HG03469 (cell line): ENCODE data around the gene PITPNB.

Source experiments
- ATAC-seq: cut with Tn5 transposase; IDR thresholded peaks from one replicate; pipeline ENCODE4 v1.9.1; 2021; ENCODE audit warnings: mild to moderate bottlenecking, moderate library complexity, moderate number of reproducible peaks; ENCODE audit not compliant: unreplicated experiment

PITPNB gene

DNA sequence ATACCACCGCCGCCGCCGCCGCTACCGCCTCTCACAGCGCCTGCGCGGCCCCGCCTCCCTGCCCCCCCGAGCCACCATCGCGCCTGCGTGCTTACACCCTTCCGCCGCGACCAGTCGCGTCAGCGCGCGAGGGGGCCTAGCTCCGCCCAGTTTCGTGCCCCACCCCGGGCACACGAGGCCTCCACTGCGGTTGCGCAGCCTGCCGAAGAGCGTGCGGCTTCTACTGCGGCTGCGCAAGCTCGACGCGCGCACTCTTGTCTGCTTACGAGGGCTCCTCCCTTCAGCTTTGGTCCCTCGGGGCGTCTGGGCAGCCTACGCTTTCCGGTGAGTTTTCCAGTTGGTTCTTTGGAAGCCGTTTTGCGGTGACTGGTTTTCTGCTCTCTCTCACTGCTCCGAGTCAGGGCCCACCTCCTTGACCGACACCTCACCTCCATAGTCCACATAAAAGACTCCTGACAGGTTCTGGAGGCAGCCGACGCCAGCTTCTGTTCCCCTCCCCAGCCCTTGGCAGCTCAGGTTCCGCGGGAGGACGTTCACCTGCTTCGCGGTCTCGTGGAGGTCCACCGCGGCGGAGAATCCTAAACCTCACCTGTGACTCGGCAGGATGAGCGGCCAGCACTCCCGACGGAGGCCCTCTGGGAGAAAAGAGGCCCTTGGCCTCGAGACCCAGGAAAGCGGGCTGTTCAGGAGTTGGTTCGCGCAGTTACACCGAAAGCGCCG lies at the start of gene PITPNB:
Gene PITPNB, minus strand, starts transcription at position 35 of the 720 bp plus-strand sequence. CDS start 65 bp downstream, outside the sequence.
- ATAC-seq = peak; percentile 73

DNA sequence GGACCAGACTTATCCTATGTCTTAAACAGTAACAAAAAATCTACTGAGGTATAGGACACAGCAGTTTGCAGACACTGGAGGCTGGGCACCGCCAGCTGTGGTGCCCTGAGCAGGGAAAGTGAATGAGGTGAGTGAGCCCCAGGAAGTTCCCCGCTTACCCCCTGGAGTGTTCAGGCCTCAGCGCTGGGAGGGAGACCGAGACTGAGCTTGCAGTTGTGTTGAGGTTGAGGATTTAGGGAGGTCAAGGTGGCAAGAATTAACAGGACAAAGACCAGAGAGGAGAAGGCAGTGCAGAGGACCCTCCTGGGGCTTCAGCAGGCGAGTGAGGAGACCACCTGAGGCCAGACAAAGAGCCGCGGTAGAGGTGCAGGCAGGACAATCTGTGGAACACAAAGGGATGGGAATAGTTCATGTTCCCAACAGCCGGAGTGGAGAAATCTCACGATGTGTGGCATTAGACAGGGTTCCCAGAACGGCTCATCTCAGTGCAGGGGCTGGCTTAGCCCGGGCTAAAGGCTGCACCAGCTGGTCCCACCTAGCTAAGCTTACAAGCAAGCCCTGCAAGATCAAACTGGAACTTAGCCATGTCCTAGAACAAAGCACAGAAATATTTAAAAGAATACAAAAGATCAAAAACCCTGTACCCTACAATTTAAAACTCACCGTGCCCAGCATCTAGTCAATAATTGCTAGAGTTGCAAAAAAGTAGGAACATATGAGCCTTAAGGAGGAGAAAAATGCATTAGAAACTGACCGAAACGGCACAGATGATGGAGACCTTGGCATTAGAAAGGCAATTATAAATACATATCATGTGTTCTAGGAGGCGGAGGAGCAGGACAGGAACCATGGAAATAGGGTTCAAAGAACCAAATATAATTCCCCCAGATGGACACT lies 47.4 kb upstream of the PITPNB start:
- no peak for ATAC-seq

DNA sequence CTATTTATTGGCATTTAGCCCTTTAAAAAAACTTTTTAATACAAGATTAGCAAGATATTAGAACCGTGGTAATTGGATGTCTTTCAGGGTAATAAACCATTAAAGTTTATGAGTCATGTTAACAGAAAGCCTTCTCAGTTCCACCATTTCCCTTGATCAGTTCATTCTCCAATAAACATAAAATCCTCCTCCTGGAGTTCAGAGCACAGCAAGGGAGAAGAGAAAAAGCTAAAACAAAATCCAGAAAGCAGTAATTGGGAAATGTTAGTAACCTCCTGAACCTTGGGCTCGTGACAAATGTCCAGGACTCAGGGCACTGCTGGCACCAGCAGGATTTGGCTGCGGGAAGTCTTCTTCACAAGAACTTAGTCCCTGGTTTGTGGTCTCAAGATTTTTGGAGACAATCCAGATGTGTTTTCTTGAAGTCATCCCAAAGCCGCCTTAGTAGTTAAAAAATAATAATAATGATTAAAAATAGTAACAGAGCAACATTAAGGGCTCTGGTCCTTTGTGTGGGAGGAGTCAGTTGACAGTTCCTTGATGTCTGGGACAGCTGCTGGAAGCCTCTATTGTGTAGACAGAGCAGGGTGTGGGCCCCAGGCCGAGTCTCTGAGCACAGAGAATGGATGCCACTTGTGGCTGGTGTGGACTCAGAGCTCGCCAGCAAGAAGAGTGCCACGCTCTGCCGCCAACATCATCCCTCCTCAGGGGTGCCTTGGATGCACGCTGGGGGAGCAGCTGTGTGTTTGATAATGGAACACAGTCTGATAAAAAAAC lies 43.4 kb upstream of the PITPNB start:
- ATAC-seq = no peak

DNA sequence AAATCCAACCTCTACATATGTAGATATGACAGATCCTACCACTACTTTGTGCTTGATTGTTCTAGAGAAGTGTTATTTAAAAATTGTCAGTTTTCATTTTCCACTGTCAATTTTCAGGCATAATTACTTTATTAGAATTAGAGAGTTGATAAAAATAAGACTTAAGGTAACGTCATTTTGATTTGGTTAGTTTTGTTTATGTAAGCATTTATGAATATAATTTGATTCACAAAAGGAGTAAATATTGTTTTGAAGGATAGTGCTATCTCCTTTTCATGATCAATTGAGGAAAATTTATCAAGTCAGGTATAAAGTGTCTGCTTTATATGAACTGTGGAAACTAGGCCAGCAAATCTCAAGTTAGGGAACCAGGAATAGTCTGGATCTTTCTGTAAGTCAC lies 42.6 kb upstream of the PITPNB start:
- ATAC-seq = no peak

DNA sequence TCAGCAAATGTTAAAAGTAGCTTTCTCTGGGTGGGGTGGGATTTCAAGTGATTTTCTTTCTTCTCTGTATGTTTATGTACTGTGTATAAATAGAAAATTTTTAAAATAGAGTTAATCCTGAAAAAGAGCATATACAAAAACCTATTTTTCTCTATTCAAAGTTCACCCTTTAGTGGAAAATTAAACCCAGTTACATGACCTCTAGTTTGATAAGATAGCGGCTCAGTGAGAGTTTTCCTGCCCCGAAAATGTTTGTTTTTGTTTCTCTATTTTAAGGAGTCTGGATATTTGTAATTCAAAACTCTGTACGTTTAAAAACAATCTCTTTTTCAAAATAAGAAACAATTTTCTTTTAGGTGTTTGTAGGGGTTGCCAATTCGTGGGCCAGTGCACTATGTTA lies 42.1 kb upstream of the PITPNB start:
- ATAC-seq = no peak

DNA sequence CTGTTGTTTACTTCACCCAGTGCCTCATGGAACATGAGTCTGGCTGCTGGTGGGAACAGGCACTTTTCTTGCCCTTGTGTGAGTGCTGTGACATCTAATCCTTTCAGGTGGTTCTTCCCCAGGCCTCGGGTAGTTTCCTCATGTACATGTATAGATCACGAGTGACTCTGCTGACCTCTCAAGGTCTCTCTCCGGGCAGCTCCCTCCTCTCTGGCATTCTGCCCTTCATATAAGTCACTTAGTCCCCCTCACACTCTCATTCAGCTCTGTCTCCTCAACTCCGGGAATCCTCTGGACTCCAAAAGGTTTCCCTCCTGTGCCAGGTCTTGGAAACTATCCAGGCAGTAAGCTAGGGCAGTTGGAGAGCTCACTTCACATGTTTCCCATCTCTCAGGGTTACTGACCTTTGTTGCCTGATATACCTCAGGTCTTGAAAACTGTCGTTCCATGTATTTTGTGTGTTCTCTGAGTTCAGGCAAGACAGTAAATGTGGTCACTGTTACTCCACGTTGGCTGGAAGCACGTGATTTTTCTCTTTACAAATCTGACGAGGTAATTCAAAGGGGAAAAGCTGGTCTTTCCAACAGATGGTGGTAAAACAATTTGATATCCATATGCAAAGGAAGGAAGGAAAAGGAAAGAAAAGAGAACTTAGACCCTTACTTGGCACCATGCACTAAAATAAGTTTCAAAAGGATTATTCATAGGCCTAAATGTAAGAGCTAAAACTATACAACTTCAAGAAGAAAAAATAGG lies 40.5 kb upstream of the PITPNB start:
- no peak for ATAC-seq

DNA sequence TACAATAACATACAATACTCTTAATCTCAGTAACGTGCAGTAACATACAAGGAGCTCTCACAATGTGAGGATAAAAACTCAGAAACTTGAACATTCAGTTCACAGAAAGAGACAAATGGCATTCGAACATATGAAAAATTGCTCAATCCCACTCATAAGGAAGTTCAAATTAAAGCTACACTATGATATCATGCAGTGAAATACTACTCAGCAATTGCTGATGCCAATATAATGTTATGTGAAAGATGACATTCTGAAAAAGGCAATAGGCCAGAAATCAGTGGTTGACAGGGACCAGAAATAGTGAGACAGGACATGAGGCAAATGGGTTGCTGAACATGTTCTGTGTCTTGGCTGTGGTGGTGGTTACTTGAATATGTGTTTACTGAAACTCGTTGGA lies 33.7 kb upstream of the PITPNB start:
- ATAC-seq = no peak

DNA sequence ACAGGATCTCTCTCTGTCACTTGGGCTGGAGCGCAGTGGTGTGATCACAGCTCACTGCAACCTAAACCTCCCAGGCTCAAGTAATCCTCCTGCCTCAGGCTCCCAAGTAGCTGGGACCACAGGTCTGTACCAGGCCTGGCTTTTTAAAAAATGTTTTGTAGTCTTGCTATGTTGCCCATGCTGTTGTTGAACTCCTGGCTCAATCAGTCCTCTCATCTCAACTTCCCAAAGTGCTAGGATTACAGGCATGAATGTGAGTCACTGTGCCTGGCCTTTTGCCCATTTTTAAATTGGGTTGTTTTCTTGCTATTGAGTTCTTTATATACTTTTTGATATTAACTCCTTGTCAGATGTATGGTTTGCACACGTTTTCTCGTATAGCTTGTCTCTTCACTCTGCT lies 33.0 kb upstream of the PITPNB start:
- ATAC-seq = no peak

DNA sequence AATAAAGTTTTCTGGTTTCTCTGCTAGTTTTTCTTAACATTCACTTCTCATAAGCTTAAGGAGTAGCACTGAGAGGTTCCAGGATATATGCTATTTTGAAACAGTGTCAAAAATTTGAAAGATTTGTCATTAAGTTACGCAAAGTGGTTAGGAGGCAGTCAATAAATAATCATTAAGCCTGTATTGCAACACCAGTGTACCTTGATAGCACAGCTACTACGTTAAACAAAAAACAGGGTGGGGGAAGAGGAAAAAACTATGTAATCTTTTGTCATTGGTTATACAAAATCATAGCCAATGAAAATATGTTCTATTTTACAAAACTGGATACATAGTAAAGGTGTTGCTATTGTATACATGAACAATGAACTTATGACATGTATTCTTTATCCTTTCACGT lies 30.4 kb upstream of the PITPNB start:
- no peak for ATAC-seq

DNA sequence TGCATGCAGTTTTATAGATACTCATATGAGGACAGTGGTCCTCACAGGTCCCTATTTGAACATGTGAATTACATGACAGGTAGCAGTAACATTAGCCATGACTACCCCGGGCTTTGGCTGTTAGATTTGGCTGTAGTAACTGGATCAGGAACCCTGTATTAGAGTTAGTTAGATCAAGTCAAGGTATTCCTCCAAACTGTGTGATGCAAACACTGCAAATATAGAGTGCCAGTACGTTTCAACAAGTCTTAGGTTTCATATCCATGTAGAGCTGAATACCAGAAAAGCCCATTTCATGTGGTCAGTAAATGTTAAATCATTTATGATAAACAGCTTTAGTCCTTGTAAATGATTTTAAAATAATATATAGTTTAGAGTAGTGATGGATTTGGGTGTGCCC lies 29.5 kb upstream of the PITPNB start:
- ATAC-seq = no peak

DNA sequence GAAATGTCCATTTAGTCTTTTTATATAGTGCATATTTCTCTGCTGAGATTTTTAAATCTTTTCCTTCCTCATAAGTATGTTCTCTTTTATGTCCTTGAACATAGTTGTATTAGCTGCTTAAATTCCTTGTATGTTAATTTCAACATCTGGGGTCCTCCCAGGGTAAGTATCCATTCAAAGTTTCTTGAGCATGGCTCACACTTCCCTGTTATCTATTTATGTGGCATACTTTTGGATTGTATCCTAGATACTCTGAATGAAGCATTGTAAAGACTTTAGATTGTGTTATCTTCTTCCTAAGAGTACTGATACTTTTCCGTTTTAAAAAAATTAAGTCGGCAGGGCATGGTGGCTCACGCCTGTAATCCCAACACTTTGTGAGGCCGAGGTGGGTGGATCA lies 28.4 kb upstream of the PITPNB start:
- ATAC-seq = no peak

DNA sequence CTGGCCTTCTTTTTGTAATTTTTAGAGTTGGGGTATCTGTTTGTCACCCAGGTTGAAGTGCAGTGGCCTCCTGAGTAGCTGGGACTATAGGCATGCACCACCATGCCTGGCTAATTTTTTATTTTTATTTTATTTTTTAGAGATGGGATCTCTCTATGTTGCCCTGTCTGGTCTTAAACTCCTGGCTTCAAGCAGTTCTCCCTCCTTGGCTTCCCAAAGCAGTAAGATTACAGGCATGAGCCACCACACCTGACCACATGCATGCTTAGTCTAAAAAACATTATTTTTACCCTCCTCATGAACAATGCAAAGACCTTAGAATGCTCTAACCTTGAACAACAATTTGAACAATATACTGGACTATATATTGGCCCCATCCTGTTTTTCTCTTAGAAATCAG lies 22.1 kb upstream of the PITPNB start:
- no peak for ATAC-seq

DNA sequence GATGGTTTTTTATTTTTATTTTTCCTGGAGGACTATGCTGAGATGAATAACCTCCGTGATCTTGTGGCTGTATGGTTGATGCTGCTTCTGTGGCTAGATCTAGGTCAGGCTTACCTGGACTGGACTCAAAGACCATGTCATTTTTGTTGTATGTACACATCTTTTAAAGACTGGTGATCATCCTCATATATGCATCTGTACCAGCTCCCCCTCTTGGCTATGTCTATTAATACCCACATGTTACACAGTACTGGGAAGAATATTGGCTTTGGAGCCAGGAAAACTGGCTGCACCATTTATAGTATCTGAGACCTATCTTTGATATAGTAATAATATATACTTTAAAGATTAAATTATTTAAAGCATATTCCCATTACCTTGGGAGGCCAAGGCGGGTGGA lies 18.4 kb upstream of the PITPNB start:
- no peak for ATAC-seq

DNA sequence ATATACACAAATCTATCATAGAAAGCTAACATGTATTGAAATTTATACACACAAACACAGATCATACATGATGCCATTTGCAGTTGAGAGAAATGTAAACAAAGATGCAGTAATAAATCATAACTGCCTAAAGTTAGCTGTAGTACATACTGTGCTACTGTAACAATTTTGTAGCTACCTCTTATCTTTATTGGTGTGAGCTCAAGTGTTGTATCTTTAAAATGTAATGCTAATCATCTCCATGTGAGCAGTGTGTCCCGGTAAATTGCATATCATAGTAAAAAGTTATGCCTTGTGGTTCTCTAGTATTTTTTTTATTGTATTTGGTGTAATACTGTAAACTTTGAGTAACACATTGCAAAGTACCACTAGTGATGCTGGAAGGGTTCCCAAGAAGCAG lies 16.8 kb upstream of the PITPNB start:
- ATAC-seq = no peak

DNA sequence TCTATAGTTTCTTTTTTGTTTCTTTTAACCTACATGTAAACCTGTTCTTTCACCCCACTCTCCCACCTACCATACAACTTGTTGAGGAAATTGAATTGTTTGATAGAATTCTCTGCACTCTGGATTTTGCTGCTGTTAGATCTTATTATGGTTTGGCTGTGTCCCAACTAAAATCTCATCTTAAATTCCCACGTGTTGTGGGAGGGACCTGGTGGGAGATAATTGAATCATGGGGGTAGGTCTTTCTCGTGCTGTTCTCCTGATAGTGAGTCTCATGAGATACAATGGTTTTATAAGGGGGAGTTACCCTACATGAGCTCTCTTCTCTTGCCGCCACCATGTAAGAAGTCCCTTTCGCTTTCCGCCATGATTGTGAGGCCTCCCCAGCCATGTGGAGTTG lies 15.0 kb upstream of the PITPNB start:
- no peak for ATAC-seq

DNA sequence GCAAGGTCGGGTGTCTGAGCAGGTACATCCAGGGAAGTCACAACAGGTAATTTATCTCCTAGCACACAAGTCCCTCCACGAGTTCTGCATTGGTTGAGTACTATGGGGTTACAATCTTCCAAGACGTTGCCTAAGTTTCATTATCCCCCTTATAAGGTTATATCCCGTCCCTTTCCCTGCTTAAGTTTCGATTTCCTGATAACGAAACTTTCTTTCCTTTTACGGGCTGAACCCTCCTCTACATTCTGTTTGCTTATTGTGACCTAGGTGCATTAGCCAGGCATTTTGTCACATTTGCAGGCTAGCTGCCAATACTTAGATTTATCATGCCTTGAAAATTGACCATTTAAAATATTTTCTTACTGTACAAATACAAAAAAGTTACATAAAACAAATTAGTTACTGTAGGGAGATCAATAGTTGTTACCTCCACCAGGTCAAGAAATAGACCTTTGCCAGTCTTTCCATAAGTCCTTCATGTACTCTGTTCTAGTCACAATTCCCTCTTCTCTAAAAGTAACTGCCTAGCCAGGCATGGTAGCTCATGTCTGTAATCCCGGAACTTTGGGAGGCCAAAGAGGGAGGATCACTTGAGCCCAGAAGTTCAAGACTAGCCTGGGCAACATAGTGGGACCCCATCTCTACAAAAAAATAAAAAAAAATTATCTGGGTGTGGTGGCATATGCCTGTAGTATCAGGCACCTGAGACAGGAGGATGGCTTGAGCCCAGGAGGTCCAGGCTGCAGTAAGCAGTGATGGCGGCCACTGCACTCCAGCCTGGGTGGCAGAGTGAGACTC lies 14.3 kb upstream of the PITPNB start:
- no peak for ATAC-seq

DNA sequence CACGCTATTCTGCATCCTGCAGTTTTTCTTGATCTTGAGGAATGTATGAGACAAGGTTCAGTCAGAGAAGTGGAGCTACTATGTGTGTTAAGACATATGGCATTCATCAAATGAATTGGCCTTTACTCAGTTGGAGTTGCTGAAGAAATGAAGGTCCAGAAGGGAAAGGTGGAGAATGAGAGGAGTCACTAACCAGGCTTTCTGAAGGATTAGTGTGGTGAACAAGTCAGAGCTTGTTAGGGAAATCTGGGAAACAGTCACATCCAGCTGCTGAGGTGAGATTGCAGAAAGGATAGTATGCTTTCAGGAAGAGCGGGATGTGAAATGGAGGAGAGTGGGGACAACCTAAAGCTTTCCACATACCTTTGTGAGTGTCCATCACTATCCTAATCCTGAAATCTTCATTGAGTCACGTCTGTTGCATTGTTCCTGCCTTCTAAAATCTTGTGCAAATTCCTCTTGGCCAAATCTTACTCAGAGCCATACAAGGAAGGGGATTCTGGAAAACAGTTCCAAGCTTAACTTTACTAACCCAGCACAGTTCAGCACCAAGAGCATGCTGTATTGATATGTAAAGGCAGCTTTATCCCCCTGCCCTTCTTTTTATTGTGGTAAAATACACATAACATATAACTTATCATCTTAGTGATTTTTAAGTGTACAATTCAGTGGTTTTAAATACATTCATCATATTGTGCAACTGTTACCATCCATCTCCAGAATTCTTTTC lies 11.4 kb upstream of the PITPNB start:
- no peak for ATAC-seq

DNA sequence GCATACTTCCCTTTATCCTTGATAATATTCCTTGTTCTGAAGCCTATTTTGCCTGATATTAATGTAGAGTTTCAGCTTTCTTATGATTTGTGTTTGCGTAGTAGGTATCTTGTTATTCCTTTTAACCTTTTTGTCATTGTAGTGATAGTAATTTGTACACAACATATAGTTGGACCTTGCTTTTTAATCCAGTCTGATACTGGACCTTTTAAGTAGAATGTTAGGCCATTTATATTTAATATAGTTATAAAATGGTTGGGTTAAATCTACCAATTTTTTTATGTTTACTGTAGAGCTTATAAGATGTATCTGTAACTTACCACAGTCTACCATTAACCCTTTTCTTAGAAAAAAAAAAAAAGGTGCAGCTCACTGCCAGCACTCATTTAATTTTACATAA lies 8.6 kb upstream of the PITPNB start:
- no peak for ATAC-seq

DNA sequence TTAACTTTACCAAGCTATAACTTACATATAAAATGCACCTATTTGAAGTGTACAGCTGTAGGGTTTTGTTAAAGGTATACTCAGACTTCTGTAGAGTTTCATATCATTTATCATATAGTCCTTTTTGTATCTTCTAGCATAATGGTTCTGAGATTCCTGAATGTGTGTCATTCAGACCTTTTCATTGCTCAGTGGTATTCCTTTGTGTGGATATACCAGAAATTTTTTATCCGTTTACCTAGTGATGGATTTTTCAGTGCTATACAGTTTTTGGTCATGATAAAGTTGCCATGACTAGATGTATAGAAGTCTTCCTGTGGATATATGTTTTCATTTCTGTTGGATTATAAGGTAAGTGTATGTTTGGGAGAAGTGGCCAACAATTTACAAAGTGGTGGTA lies 6.3 kb upstream of the PITPNB start:
- ATAC-seq = no peak
